Hepatocyte (in vitro differentiated cells): Measurements from ENCODE around the gene MXRA7. TPM values are rescaled to one million over a fixed set of nuclear protein-coding genes. Genes with fewer than 3 reads are reported as not detected.
A peak's percentile ranks its signal among the peaks of the same experiment; 100 is the strongest.

Source experiments
- DNase-seq: peaks from one replicate; pipeline ENCODE4 v3.0.0-alpha.2; 2016; ENCODE audit warnings: low spot score
- H2AFZ ChIP-seq: fragments of 200-600 bp; sonication (generic); 2 replicates; pipeline ENCODE4 v1.6.0; 2016; ENCODE audit warnings: antibody characterized with exemption, mild to moderate bottlenecking
- H3K27ac ChIP-seq: fragments of 200-600 bp; sonication (generic); 2 replicates; pipeline ENCODE4 v1.5.1; 2016; ENCODE audit warnings: mild to moderate bottlenecking
- H3K27me3 ChIP-seq: fragments of 200-600 bp; sonication (generic); 2 replicates; pipeline ENCODE4 v1.6.1; 2016
- H3K36me3 ChIP-seq: fragments of 200-600 bp; sonication (generic); replicated peaks from 2 replicates; pipeline ENCODE4 v1.5.1; 2016; ENCODE audit warnings: low read depth; ENCODE audit not compliant: insufficient read depth
- H3K4me1 ChIP-seq: fragments of 200-600 bp; sonication (generic); 2 replicates; pipeline ENCODE4 v1.5.1; 2016; ENCODE audit warnings: mild to moderate bottlenecking, moderate library complexity; ENCODE audit not compliant: insufficient read depth
- H3K4me2 ChIP-seq: fragments of 200-600 bp; sonication (generic); 2 replicates; pipeline ENCODE4 v1.6.0; 2016
- H3K4me3 ChIP-seq: fragments of 200-600 bp; sonication (generic); 2 replicates; pipeline ENCODE4 v1.5.1; 2016; ENCODE audit warnings: mild to moderate bottlenecking
- H3K79me2 ChIP-seq: fragments of 200-600 bp; sonication (generic); 2 replicates; pipeline ENCODE4 v1.6.0; 2017; ENCODE audit warnings: mild to moderate bottlenecking
- H3K9me2 ChIP-seq: fragments of 200-600 bp; sonication (generic); replicated peaks from 2 replicates; pipeline ENCODE4 v1.6.0; 2017; ENCODE audit warnings: mild to moderate bottlenecking; ENCODE audit not compliant: insufficient read depth
- H3K9me3 ChIP-seq: fragments of 200-600 bp; sonication (generic); 2 replicates; pipeline ENCODE4 v1.5.1; 2016; ENCODE audit warnings: low read depth, mild to moderate bottlenecking
- H4K20me1 ChIP-seq: fragments of 200-600 bp; sonication (generic); 2 replicates; pipeline ENCODE4 v1.6.0; 2016; ENCODE audit warnings: mild to moderate bottlenecking; ENCODE audit not compliant: insufficient read depth, poor library complexity, severe bottlenecking
- EZH2 ChIP-seq: fragments of 200-600 bp; sonication (generic); IDR thresholded peaks from 2 replicates; pipeline ENCODE4 v1.6.1; 2016; ENCODE audit warnings: antibody characterized with exemption, mild to moderate bottlenecking, borderline replicate concordance
- EZH2phosphoT487 ChIP-seq: fragments of 200-600 bp; sonication (generic); IDR thresholded peaks from one replicate; pipeline ENCODE4 v1.6.1; 2018; ENCODE audit warnings: antibody characterized with exemption, mild to moderate bottlenecking, low read depth, moderate library complexity; ENCODE audit not compliant: unreplicated experiment, severe bottlenecking
- WGBS: methylation state at CpG from one replicate; pipeline ENCODE4 v1.1.6; 2016; ENCODE audit warnings: low lambda C conversion rate; ENCODE audit errors: missing lambda C conversion rate; 5-methylcytosine and 5-hydroxymethylcytosine counted together
- polyA plus RNA-seq: library from polyadenylated mRNA; unstranded; fragments of >200 nt; fragmentation: Nextera tagmentation; extraction: Ambion mirVana; gene quantifications from 2 replicates; pipeline ENCODE4 v1.2.1, GENCODE V29; 2016
- total RNA-seq: library from RNA; depleted of rRNA; stranded (reverse); fragments of >200 nt; gene quantifications from 2 replicates; pipeline ENCODE4 v1.2.3, GENCODE V29; 2014
- TF ChIP-seq, protein P1 (sequence below): fragments of 200-600 bp; sonication (generic); IDR thresholded peaks from 2 replicates; pipeline ENCODE4 v1.5.1; 2016; ENCODE audit warnings: antibody characterized with exemption, mild to moderate bottlenecking; ENCODE audit not compliant: poor library complexity

MXRA7 gene
- total and polyA plus RNA-seq, 2 experiments from 2014 or later: 101 to 117 TPM

DNA sequence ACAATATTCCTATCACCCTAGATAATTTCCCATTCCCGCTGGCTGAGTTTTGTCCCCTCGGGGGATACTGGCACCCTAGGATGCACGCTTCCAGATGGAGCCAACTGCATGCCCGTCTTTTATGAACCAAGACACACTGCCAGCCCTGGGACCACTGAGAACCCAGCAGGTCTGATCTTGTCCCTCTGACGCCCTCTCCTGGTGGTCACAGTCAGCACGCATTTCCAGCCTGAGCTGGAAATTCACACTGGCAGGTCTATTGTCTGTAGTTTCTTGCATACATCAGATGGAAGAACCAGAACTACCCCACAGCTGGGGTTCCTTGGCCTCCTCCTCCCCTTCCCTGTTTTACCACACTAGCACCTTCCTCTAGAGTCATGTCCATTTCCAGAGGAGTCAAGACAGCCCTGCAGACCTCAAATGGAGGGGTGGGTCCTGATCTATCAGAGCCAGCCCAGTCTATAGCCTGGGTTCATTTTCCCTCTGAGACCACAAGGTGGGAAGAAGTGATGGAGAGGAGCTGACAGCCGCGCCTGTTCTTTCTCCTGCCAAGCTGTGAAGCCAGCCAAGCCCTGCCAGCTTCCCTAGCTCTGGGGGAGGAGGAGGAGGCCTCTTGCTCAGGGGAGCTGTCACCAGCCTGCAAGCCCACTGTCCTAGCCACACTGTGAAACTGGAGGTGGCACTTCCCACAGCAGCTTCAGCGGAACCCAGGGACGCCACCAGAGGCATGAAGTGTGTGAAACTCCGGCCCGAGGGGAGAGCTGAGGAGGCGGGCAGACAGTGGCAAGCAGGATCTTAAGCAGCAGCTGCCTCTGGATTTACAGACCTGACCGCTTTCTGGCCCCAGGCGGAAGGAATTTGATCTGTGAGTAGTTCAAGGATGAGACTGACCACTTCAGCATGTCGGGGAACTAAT is 29.3 kb downstream of the MXRA7 start:
- Histone ChIP-seq H3K4me2 (no peak overlapping the region), H3K79me2 (no peaks in the 10 kb centered on the region), H3K4me3 (no peak overlapping the region), H3K27ac (peak overlapping the region; percentile 37), H3K4me1 (peaks cover 9% of the 10 kb centered on the region), H3K36me3 (no peaks in the 10 kb centered on the region), H4K20me1 (no peaks in the 10 kb centered on the region), H3K27me3 (no peaks in the 10 kb centered on the region), H3K9me3 (no peaks in the 10 kb centered on the region), H2AFZ (no peak overlapping the region), H3K9me2 (no peaks in the 10 kb centered on the region)
- TF ChIP-seq EZH2phosphoT487: no peak
- TF ChIP-seq, protein P1, sequence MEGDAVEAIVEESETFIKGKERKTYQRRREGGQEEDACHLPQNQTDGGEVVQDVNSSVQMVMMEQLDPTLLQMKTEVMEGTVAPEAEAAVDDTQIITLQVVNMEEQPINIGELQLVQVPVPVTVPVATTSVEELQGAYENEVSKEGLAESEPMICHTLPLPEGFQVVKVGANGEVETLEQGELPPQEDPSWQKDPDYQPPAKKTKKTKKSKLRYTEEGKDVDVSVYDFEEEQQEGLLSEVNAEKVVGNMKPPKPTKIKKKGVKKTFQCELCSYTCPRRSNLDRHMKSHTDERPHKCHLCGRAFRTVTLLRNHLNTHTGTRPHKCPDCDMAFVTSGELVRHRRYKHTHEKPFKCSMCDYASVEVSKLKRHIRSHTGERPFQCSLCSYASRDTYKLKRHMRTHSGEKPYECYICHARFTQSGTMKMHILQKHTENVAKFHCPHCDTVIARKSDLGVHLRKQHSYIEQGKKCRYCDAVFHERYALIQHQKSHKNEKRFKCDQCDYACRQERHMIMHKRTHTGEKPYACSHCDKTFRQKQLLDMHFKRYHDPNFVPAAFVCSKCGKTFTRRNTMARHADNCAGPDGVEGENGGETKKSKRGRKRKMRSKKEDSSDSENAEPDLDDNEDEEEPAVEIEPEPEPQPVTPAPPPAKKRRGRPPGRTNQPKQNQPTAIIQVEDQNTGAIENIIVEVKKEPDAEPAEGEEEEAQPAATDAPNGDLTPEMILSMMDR: peak; percentile 85
- WGBS: 52% methylated on average over 16 of the region's 16 CpGs
- peak; percentile 85 for DNase-seq

DNA sequence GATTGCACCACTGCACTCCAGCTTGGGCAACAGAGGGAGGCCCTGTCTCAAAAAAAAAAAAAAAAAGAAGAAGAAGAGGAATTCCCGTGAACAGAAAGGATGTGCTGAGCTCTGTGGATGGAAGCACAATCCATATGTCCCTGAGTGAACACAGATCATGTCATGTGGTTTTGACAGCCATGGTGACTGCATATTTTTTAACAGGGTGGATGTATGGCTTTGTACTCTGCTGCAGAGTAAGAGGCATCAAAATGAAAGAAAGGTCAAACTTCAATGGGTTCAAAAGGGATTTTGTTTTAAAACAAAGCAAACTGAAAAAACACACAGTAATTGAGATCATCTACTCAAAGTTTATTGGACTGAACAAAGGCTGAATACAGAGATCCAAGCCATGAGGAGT is 31.5 kb downstream of the MXRA7 start:
- Histone ChIP-seq H3K36me3 (no peaks in the 10 kb centered on the region), H4K20me1 (no peaks in the 10 kb centered on the region), H3K79me2 (no peaks in the 10 kb centered on the region), H3K4me2 (no peak overlapping the region), H3K27me3 (no peaks in the 10 kb centered on the region), H3K4me3 (no peak overlapping the region), H3K27ac (no peak overlapping the region), H2AFZ (no peak overlapping the region), H3K9me2 (no peaks in the 10 kb centered on the region), H3K9me3 (no peaks in the 10 kb centered on the region), H3K4me1 (peaks cover 9% of the 10 kb centered on the region)
- no peak for TF ChIP-seq EZH2phosphoT487
- TF ChIP-seq EZH2: no peak
- TF ChIP-seq, protein P1: no peak
- WGBS: 71% methylated on average over 1 of the region's 1 CpG
- no peak for DNase-seq

GRCh38 chr17:76678330-76678729 is 32.4 kb downstream of the MXRA7 start:
- no peaks in the 10 kb centered on the region for H3K36me3 ChIP-seq
- no peak overlapping the region for H3K4me2 ChIP-seq
- no peak overlapping the region for H3K27ac ChIP-seq
- H3K4me1 ChIP-seq: peaks cover 9% of the 10 kb centered on the region
- H3K9me3 ChIP-seq: no peaks in the 10 kb centered on the region
- no peaks in the 10 kb centered on the region for H4K20me1 ChIP-seq
- H2AFZ ChIP-seq: no peak overlapping the region
- H3K4me3 ChIP-seq: no peak overlapping the region
- no peak for DNase-seq
- H3K79me2 ChIP-seq: no peaks in the 10 kb centered on the region
- 59% methylated on average over 12 of the region's 12 CpGs for WGBS
- no peaks in the 10 kb centered on the region for H3K9me2 ChIP-seq
- TF ChIP-seq, protein P1: no peak
- TF ChIP-seq EZH2phosphoT487 (no peak), EZH2 (no peak)
- no peaks in the 10 kb centered on the region for H3K27me3 ChIP-seq
